ENCODE measurements around the gene HABP4.
"Not testable (repeated sequence)": the region's sequence is repeated elsewhere in the genome, so short reads cannot be mapped to it uniquely, and the experiment has no call there.

HABP4 gene

GRCh38 chr9:96500696-96501632 lies 51.0 kb downstream of the HABP4 start:
- no peak for DNase-seq

GRCh38 chr9:96501633-96502538 lies 51.9 kb downstream of the HABP4 start:
- no peak for DNase-seq

DNA sequence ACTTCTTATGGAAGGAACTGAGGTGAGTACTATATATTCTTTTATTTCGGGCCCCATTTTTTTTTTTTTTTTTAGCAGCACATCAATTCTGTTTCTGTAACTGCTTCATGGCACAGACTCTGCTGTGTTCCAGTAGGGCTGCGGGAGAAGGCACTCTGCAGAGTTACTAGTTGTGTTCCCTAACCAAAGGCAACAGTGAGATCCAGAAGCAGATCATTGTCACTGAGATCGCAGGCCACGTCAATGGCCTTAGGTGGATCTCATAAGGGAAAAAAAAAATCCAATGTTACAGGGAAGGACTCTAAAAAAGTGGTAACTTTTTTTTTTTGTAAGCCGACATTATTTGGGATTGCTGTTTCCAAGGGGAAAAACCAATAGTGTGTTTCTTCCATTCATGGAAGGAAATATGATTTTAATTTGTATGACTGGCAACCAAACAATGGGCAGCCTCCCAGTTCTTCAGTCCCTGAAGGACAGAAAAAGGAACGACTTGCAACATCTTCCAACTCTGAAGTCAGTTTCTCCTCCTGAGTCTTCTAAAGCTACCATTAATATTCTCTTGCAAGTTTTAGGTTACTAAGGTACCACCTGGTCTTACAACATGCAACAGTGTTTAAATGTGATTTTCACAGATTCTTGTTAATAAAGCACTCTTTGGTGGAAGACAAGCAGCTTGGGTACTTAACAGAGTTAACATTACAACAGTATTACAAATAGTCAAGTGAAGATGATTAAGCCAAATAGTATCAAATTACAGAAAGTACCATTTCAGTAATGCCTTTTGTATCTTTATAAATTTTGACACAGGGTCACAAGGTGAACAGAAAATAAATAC lies 52.8 kb downstream of the HABP4 start:
- DNase-seq = no peak

- not testable (repeated sequence) for DNase-seq
These were observed 53.4 kb downstream of the HABP4 start for GRCh38 chr9:96503374-96503748.

- DNase-seq = no peak
These were observed 53.9 kb downstream of the HABP4 start for GRCh38 chr9:96503918-96504317.

DNA sequence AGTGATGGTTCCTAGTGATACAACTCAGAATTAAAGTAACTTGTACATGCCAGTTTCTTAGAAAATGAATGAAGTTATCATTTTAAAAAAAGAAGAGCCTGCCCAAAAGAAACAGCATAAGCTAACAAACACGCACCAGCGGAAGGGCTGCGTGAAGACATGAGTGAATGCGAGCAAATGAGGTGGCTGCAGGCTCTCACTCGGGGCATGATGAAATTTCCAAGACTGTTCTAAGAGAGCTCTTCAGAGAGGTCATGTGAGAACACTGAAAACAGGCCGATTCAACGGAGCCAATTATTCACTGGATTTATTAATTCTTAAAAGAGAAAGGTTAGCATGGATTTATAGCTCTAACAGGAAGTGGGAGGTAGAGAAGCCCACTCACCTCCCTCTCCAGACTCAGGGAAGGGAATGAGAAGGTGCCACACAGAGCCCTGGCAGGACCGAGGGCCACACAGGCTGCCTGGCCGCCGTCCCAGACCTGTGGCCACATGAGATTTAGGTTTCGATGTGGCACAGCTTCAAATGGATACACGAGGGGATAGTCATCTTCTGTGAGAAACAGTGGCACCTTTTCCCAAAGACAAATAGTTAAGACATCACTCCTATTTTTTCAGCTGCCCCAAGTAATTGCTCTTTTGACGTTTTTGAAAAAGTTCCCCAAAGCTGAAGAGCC lies 55.5 kb downstream of the HABP4 start:
- DNase-seq = no peak

GRCh38 chr9:96508227-96508940 lies 58.4 kb downstream of the HABP4 start:
- DNase-seq = no peak

- no peak for DNase-seq
These were observed 59.1 kb downstream of the HABP4 start for GRCh38 chr9:96509026-96509425.

DNA sequence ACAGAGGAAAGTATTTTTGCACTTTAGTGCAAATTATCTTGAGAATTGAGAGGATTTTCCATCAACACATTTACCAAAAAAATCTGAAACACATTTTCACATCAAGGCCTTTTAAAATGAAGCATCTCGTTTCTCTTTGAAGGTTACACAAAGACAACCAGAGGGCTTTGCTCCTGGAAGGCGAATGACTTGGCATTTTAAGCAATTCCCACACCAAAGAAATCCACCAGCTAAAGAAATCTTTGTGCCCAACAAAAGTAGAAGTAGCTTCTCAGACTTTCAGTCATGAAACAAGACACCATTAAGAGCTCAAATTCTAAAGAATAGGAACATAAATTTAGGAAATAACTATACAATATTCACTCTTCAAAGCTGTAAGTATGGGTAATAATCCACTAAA lies 59.9 kb downstream of the HABP4 start:
- DNase-seq = no peak

DNA sequence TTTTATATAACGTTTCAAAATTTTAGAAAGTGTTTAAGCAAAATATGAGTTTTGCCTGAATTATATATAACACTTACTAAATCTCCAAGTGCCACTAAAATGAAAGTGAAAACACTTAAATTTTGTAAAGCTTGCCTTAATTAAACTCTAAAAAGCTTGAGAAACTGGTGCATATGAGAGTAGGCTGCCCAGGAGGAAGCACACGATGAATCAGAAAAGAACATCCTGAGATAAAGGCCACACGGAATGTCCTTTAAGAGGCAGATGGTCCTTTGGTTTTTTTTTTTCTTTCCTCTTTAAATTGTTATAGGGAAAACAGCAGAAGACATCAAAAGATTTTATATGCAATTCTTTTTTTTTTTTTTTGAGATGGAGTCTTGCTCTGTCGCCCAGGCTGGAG lies 60.3 kb downstream of the HABP4 start:
- no peak for DNase-seq

DNA sequence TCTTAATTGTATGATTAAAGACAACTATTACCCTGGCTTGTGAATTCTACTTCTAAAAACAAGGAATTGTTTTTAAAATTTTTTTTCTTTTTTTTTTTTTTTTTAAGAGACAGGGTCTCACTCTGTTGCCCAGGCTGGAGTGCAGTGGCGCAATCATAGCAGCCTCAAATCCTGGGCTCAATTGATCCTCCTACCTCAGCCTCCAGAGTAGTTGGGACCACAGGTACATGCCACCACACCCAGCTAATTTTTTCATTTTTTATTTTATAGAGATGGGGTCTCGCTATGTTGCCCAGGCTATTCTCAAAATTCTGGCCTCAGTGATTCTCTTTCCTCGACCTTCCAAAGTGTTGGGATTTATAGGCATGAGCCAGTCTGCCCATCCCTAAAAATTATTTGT lies 62.3 kb downstream of the HABP4 start:
- DNase-seq = no peak

GRCh38 chr9:96513622-96514021 lies 63.7 kb downstream of the HABP4 start:
- DNase-seq = no peak

- DNase-seq = no peak
These were observed 64.3 kb downstream of the HABP4 start for GRCh38 chr9:96514108-96514799.

DNA sequence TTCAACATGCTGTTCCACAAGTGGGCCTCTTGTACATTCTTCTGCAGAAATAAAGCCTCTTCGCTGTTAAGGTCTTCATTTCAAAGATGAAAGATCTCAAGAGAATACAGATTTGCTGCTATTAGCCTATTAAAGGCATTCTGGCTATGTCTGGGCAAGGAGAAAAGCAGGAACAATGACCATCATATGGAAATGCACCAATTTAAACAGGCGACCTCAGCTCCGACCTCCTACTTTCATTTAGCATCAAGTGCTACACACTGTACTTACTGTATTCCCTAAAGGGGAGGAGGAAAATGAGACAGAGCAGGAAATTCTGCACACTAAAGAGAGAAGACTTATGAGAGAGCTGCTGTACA lies 64.8 kb downstream of the HABP4 start:
- DNase-seq = no peak

- peak in 1 of 2 experiments; percentile 34 for DNase-seq
These were observed 65.9 kb downstream of the HABP4 start for GRCh38 chr9:96515621-96516470.

GRCh38 chr9:96519095-96519494 lies 69.1 kb downstream of the HABP4 start:
- no peak for DNase-seq

DNA sequence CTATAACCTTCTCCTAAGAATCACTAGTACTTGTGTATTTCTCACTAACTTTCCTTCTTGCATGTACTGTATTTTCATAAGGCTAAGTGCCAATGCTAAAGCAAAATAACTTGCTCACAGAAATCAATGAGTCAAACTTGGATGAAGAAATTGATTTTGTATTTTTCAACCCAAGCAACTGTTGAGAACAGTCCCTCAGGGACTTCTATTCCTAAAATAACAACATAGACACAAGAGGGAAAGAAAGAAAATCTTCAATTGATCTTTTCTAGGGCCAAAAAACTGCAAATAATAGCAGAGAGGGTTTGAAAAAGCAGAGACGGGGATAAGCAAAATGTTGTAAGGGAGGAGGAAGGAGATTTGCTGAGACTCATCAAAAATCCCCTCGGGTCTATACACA lies 69.8 kb downstream of the HABP4 start:
- no peak for DNase-seq

DNA sequence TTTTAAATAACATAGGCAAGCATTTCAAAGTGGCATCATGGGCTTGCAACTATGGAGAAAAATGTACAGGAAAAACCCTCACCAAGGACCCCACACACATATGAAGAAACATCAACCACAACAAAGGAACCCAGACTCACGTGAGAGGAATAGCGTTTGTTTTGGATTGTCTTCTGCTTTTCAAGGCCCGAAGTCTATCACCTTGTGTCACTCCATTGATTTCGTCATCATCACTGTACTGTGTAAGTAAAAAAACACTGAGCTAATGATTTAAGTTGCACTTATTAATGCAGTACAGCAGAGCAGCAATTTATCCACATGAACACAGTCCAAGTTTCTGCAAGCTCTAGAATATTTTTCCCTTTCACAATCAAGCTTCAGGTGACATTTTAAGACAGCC lies 72.4 kb downstream of the HABP4 start:
- DNase-seq = no peak

- DNase-seq = no peak
These were observed 73.4 kb downstream of the HABP4 start for GRCh38 chr9:96523374-96523773.

DNA sequence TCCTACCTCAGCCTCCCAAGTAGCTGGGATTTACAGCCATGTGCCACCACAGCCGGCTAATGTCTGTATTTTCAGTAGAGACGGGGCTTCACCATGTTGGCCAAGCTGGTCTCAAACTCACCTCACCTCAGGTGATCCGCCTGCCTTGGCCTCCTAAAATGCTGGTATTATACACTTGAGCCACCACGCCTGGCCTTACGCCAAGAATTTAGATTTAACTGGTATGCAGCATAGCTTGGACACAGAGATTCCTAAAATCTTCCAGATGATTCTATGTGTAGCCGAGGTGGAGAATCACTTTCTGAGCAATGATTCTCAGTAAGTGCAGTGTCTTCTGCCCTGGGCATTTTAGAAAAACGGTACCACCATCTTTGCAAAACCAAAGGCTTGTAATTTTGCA lies 74.1 kb downstream of the HABP4 start:
- no peak for DNase-seq

Data from NCI-H524 (cell line).